Mesendoderm (in vitro differentiated cells): ENCODE results near the gene TRIM56.

Experiments
- DNase-seq: peaks from one replicate; pipeline ENCODE4 v3.0.0; 2013
- H2AK5ac ChIP-seq: 2 replicates; pipeline ENCODE4 v1.6.1; 2013; ENCODE audit warnings: low read length, inconsistent platforms
- H2BK120ac ChIP-seq: 2 replicates; pipeline ENCODE4 v1.6.1; 2013; ENCODE audit warnings: low read depth, mild to moderate bottlenecking, low read length, moderate library complexity, mixed read lengths
- H2BK15ac ChIP-seq: replicated peaks from 2 replicates; pipeline ENCODE4 v1.6.1; 2013; ENCODE audit warnings: low read depth, mild to moderate bottlenecking, moderate library complexity
- H2BK5ac ChIP-seq: 2 replicates; pipeline ENCODE4 v1.6.1; 2013; ENCODE audit warnings: low read length, inconsistent platforms
- H3K18ac ChIP-seq: 2 replicates; pipeline ENCODE4 v1.6.1; 2013; ENCODE audit warnings: mild to moderate bottlenecking, low read length, mixed read lengths
- H3K23ac ChIP-seq: one replicate; pipeline ENCODE4 v1.6.1; 2013; ENCODE audit warnings: low read length
- H3K27ac ChIP-seq: 2 replicates; pipeline ENCODE4 v1.5.1; 2013; ENCODE audit warnings: low read depth, mild to moderate bottlenecking, inconsistent platforms, low read length, moderate library complexity
- H3K27me3 ChIP-seq: 2 replicates; pipeline ENCODE4 v1.6.1; 2013; ENCODE audit warnings: low read length, control low read depth, mild to moderate bottlenecking, inconsistent platforms; ENCODE audit not compliant: insufficient read depth, poor library complexity
- H3K36me3 ChIP-seq: 2 replicates; pipeline ENCODE4 v1.6.1; 2013; ENCODE audit warnings: low read length, inconsistent platforms; ENCODE audit not compliant: control insufficient read depth, insufficient read depth
- H3K4ac ChIP-seq: one replicate; pipeline ENCODE4 v1.6.1; 2013; ENCODE audit warnings: low read depth, mild to moderate bottlenecking, low read length, moderate library complexity
- H3K4me1 ChIP-seq: 2 replicates; pipeline ENCODE4 v1.6.1; 2013; ENCODE audit warnings: low read depth, low read length, inconsistent platforms; ENCODE audit not compliant: control insufficient read depth
- H3K4me2 ChIP-seq: 2 replicates; pipeline ENCODE4 v1.6.1; 2013; ENCODE audit warnings: low read length
- H3K4me3 ChIP-seq: 2 replicates; pipeline ENCODE4 v1.5.1; 2013; ENCODE audit warnings: mild to moderate bottlenecking, low read length
- H3K56ac ChIP-seq: one replicate; pipeline ENCODE4 v1.6.1; 2013; ENCODE audit warnings: low read length
- H3K79me1 ChIP-seq: 2 replicates; pipeline ENCODE4 v1.6.1; 2013; ENCODE audit warnings: low read length, inconsistent platforms
- H3K79me2 ChIP-seq: 2 replicates; pipeline ENCODE4 v1.6.1; 2013; ENCODE audit warnings: mild to moderate bottlenecking, low read length; ENCODE audit not compliant: control insufficient read depth, insufficient read depth
- H3K9ac ChIP-seq: 2 replicates; pipeline ENCODE4 v1.6.1; 2013; ENCODE audit warnings: low read length, inconsistent platforms
- H4K5ac ChIP-seq: one replicate; pipeline ENCODE4 v1.6.1; 2013; ENCODE audit warnings: low read length
- H4K8ac ChIP-seq: one replicate; pipeline ENCODE4 v1.6.1; 2013; ENCODE audit warnings: low read depth, mild to moderate bottlenecking, control low read depth, low read length, moderate library complexity
- WGBS: extraction: QIAGEN DNeasy Blood & Tissue Kit; methylation state at CpG from one replicate; pipeline ENCODE4 v1.1.7; 2013; ENCODE audit warnings: low lambda C conversion rate, missing lambda C conversion rate; ENCODE audit not compliant: insufficient coverage; ENCODE audit errors: extremely low coverage; 5-methylcytosine and 5-hydroxymethylcytosine counted together

The TRIM56 gene

GRCh38 chr7:101084865-101085161, 468 bp upstream of the TRIM56 start:
- DNase-seq = no peak
- peak overlapping the region; percentile 7 for H3K27ac ChIP-seq
- H3K4me3 ChIP-seq = no peak overlapping the region

GRCh38 chr7:101087334-101088068, 2.2 kb downstream of the TRIM56 start:
- Histone ChIP-seq H3K23ac (no peak overlapping the region), H3K79me1 (peaks cover 4% of the 10 kb centered on the region), H3K4me3 (no peak overlapping the region), H3K56ac (no peak overlapping the region), H3K36me3 (no peaks in the 10 kb centered on the region), H3K4ac (no peak overlapping the region), H2BK15ac (no peak overlapping the region), H3K27me3 (no peaks in the 10 kb centered on the region), H2AK5ac (no peak overlapping the region), H3K4me2 (no peak overlapping the region), H3K4me1 (no peaks in the 10 kb centered on the region), H3K27ac (no peak overlapping the region), H2BK120ac (no peak overlapping the region), H4K8ac (no peak overlapping the region), H3K18ac (no peak overlapping the region), H2BK5ac (no peak overlapping the region), H3K9ac (no peak overlapping the region), H3K79me2 (no peaks in the 10 kb centered on the region), H4K5ac (no peak overlapping the region)
- no CpG with 5 or more reads among the region's 45 CpGs for WGBS
- DNase-seq = no peak

More at GRCh38 chr7:101084865-101085161, 468 bp upstream of the TRIM56 start:
- Histone ChIP-seq H3K36me3 (no peaks in the 10 kb centered on the region), H3K4ac (no peak overlapping the region), H3K18ac (no peak overlapping the region), H3K23ac (no peak overlapping the region), H3K79me1 (peaks cover 4% of the 10 kb centered on the region), H3K79me2 (no peaks in the 10 kb centered on the region), H2BK5ac (no peak overlapping the region), H3K9ac (peak overlapping the region; percentile 87), H2BK15ac (no peak overlapping the region), H3K56ac (peak overlapping the region; percentile 98), H3K4me1 (no peaks in the 10 kb centered on the region), H4K5ac (no peak overlapping the region), H3K4me2 (peak overlapping the region; percentile 20), H2BK120ac (no peak overlapping the region), H2AK5ac (no peak overlapping the region), H4K8ac (no peak overlapping the region), H3K27me3 (no peaks in the 10 kb centered on the region)
- no CpG with 5 or more reads among the region's 5 CpGs for WGBS

DNA sequence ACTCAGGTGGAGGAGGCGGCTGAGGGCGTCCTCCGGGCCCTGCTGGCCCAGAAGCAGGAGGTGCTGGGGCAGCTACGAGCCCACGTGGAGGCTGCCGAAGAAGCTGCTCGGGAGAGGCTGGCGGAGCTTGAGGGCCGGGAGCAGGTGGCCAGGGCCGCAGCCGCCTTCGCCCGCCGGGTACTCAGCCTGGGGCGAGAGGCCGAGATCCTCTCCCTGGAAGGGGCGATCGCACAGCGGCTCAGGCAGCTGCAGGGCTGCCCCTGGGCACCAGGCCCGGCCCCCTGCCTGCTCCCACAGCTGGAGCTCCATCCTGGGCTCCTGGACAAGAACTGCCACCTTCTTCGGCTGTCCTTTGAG, 2.8 kb downstream of the TRIM56 start:
- no CpG with 5 or more reads among the region's 21 CpGs for WGBS
- no peak overlapping the region for H4K8ac ChIP-seq
- no peak overlapping the region for H3K4ac ChIP-seq
- H3K79me2 ChIP-seq = no peaks in the 10 kb centered on the region
- H3K27me3 ChIP-seq = no peaks in the 10 kb centered on the region
- no peak overlapping the region for H3K27ac ChIP-seq
- no peak overlapping the region for H3K23ac ChIP-seq
- H3K36me3 ChIP-seq = no peaks in the 10 kb centered on the region
- no peak for DNase-seq
- H3K56ac ChIP-seq = no peak overlapping the region
- H3K18ac ChIP-seq = no peak overlapping the region
- no peak overlapping the region for H3K4me3 ChIP-seq
- no peak overlapping the region for H2AK5ac ChIP-seq
- no peak overlapping the region for H3K9ac ChIP-seq
- no peaks in the 10 kb centered on the region for H3K4me1 ChIP-seq
- H4K5ac ChIP-seq = no peak overlapping the region
- no peak overlapping the region for H3K4me2 ChIP-seq
- H2BK15ac ChIP-seq = no peak overlapping the region
- peaks cover 4% of the 10 kb centered on the region for H3K79me1 ChIP-seq
- no peak overlapping the region for H2BK5ac ChIP-seq
- no peak overlapping the region for H2BK120ac ChIP-seq

DNA sequence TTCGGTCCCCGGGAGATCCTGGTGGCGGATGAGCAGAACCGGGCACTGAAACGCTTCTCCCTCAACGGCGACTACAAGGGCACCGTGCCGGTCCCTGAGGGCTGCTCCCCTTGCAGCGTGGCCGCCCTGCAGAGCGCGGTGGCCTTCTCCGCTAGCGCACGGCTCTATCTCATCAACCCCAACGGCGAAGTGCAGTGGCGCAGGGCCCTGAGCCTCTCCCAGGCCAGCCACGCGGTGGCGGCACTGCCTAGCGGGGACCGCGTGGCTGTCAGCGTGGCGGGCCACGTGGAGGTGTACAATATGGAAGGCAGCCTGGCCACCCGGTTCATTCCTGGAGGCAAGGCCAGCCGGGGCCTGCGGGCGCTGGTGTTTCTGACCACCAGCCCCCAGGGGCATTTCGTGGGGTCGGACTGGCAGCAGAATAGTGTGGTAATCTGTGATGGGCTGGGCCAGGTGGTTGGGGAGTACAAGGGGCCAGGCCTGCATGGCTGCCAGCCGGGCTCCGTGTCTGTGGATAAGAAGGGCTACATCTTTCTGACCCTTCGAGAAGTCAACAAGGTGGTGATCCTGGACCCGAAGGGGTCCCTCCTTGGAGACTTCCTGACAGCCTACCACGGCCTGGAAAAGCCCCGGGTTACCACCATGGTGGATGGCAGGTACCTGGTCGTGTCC, 3.7 kb downstream of the TRIM56 start:
- Histone ChIP-seq H3K23ac (no peak overlapping the region), H3K27ac (no peak overlapping the region), H3K18ac (no peak overlapping the region), H2BK120ac (no peak overlapping the region), H3K79me1 (peaks cover 4% of the 10 kb centered on the region), H3K27me3 (no peaks in the 10 kb centered on the region), H4K5ac (no peak overlapping the region), H2BK15ac (no peak overlapping the region), H3K4me1 (no peaks in the 10 kb centered on the region), H2AK5ac (no peak overlapping the region), H3K4me3 (no peak overlapping the region), H3K9ac (no peak overlapping the region), H4K8ac (no peak overlapping the region), H3K4me2 (no peak overlapping the region), H3K36me3 (no peaks in the 10 kb centered on the region), H3K4ac (no peak overlapping the region), H3K79me2 (no peaks in the 10 kb centered on the region), H3K56ac (no peak overlapping the region), H2BK5ac (no peak overlapping the region)
- no peak for DNase-seq
- WGBS = no CpG with 5 or more reads among the region's 41 CpGs

DNA sequence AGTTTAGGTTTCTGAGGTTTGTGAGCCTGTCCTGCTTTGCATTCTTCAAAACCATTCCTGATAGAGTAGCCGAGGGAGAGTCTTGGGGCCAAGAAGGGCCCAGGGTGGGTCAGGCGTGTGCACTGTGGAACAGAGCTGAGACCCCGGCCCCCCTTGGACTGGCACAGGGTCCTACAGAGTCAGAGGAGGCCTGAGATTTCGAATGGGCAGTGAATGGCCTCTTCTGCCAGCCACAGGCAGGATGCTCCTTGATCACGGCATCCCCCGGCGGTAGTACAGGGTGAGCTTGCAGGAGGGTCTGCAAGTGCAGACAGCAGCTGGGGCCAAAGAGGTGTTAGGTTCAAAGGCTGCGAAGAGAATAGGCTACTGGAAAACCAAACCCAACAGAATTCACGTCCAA, 4.6 kb downstream of the TRIM56 start:
- H4K5ac ChIP-seq = no peak overlapping the region
- H3K79me2 ChIP-seq = no peaks in the 10 kb centered on the region
- peaks cover 4% of the 10 kb centered on the region for H3K79me1 ChIP-seq
- H3K4me1 ChIP-seq = no peaks in the 10 kb centered on the region
- H3K9ac ChIP-seq = no peak overlapping the region
- no peak overlapping the region for H4K8ac ChIP-seq
- no peak overlapping the region for H2BK15ac ChIP-seq
- H2BK5ac ChIP-seq = no peak overlapping the region
- no peaks in the 10 kb centered on the region for H3K36me3 ChIP-seq
- H3K23ac ChIP-seq = no peak overlapping the region
- H3K4me3 ChIP-seq = no peak overlapping the region
- no peak overlapping the region for H3K56ac ChIP-seq
- no peak overlapping the region for H3K4ac ChIP-seq
- H2AK5ac ChIP-seq = no peak overlapping the region
- H3K4me2 ChIP-seq = no peak overlapping the region
- no CpG with 5 or more reads among the region's 9 CpGs for WGBS
- H3K18ac ChIP-seq = no peak overlapping the region
- DNase-seq = no peak
- no peak overlapping the region for H2BK120ac ChIP-seq
- H3K27ac ChIP-seq = no peak overlapping the region
- H3K27me3 ChIP-seq = no peaks in the 10 kb centered on the region
